GM18951 (cell line): ENCODE results near the gene POLR1B.

Experiments
- POLR2A ChIP-seq: IDR thresholded peaks from 4 replicates; pipeline ENCODE4 v1.6.1; 2011; ENCODE audit warnings: mild to moderate bottlenecking; ENCODE audit not compliant: insufficient read length, insufficient read depth; ENCODE audit errors: extremely low read depth
- in situ Hi-C: fragments of 300-500 bp; cut with MboI; formaldehyde crosslinking; loops from one replicate; pipeline ENCODE4 v1.12.0; 2022; ENCODE audit warnings: low sequenced_read_pairs, mixed read lengths, inconsistent platforms; ENCODE audit not compliant: unreplicated experiment

POLR1B gene

DNA sequence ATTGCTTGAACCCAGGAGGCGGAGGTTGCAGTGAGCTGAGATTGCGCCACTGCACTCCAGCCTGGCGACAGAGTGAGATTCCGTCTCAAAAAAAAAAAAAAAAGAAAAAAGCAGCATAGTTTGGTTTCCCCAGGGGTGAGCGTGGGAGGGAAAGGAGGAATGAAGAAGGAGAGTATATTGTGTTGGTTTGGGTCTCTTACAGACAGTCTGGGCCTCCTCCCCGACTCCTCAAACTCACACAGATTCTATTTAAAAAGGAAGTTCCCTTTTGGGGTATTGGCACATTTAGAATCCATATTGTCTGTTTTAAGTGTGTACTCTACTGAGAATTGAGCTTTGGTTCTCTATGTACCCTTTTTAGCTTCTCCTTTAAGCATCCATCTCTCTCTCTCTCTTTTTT is 76.1 kb downstream of the POLR1B start:
- no peak for TF ChIP-seq POLR2A
- in situ Hi-C loops, result loop anchor here (25.0 kb wide), 1 partner anchor 319 kb away; no protein-coding TSS in a partner anchor

GRCh38 chr2:112621790-112622527 is 79.7 kb downstream of the POLR1B start:
- TF ChIP-seq POLR2A, result no peak
- in situ Hi-C loops, result loop anchor here (25.0 kb wide), 1 partner anchor 315 kb away; no protein-coding TSS in a partner anchor

GRCh38 chr2:112622528-112622849 is 80.2 kb downstream of the POLR1B start:
- in situ Hi-C loops, result loop anchor here (25.0 kb wide), 1 partner anchor 315 kb away; no protein-coding TSS in a partner anchor
- no peak for TF ChIP-seq POLR2A

DNA sequence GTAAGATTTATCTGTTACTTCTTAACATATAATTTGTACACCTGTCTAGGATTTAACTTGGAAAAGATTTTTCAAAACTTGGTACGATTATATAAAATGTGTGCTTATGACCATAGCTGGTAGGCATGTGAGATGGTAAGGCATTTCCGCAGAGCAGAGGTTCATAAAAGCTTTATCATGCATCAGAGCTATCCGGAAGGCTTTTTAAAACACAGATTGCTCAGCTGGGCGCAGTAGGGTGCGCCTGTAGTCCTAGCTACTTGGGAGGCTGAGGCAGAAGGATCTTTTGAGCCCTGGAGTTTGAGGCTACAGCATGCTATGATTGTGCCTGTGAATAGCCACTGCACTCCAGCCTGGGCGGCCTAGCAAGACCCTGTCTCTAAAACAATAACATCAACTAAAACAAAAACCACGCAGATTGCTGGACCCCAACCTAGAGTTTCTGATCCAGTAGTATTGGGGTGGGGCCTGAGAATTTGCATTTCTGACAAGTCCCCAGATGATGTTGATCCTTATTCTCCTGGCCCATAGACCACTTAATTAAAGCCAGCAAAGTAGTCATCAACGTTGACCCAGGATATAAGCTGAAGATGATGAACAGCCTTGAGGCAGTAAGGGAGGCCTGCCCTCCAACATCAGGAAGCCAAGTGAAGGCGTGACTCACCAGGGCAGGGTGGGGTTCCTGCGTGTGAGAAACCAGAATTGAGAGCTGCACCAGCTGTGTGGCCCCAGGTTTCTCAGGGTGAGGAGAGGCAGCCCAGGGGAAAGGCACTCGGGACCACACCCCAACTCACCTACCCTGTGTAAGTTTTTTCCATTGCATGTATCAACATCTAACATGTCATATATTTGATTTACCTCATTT is 81.9 kb downstream of the POLR1B start:
- TF ChIP-seq POLR2A, result no peak

GRCh38 chr2:112625474-112626114 is 83.3 kb downstream of the POLR1B start:
- no peak for TF ChIP-seq POLR2A

More for the DNA sequence above, 81.9 kb downstream of the POLR1B start:
- in situ Hi-C loops, result loop anchor here (25.0 kb wide), 1 partner anchor 313 kb away; no protein-coding TSS in a partner anchor

DNA sequence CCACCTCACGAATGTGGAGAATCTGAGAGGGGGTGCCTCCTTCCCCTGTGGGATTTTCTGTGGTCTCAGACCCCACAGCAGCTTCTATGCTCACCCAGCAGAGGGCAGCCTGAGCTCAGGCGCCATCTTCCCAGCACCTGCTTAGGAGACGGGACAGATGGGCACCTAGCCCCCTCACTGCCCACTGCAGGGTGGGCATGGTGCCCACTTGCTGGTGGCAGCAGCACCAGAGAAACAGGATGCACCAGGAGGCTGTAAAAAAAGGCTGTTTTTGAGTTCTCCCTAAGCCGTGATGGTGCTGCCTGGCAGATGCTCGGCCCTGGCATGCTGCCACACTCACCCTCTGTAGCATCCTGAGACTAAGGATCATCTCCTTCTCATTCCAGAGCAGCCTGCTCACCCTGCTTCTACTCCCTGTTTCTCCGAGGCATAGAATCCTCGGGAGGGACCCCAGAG is 84.4 kb downstream of the POLR1B start:
- TF ChIP-seq POLR2A, result no peak
- in situ Hi-C loops, result no loop called here

More at GRCh38 chr2:112625474-112626114, 83.3 kb downstream of the POLR1B start:
- in situ Hi-C loops, result no loop called here
